AG09319 (cell line): ENCODE data around the gene NOP14.
"Not testable (repeated sequence)": the region's sequence is repeated elsewhere in the genome, so short reads cannot be mapped to it uniquely, and the experiment has no call there.

Experiments used
- DNase-seq: peaks from one replicate; pipeline ENCODE4 v3.0.0-alpha.2; 2010; ENCODE audit warnings: low read depth; ENCODE audit errors: extremely low read depth
- TF ChIP-seq, protein P1 (sequence below): IDR thresholded peaks from 2 replicates; pipeline ENCODE4 v1.5.1; 2011; ENCODE audit warnings: low read depth, mild to moderate bottlenecking, inconsistent platforms, low read length, moderate library complexity

NOP14 gene

DNA sequence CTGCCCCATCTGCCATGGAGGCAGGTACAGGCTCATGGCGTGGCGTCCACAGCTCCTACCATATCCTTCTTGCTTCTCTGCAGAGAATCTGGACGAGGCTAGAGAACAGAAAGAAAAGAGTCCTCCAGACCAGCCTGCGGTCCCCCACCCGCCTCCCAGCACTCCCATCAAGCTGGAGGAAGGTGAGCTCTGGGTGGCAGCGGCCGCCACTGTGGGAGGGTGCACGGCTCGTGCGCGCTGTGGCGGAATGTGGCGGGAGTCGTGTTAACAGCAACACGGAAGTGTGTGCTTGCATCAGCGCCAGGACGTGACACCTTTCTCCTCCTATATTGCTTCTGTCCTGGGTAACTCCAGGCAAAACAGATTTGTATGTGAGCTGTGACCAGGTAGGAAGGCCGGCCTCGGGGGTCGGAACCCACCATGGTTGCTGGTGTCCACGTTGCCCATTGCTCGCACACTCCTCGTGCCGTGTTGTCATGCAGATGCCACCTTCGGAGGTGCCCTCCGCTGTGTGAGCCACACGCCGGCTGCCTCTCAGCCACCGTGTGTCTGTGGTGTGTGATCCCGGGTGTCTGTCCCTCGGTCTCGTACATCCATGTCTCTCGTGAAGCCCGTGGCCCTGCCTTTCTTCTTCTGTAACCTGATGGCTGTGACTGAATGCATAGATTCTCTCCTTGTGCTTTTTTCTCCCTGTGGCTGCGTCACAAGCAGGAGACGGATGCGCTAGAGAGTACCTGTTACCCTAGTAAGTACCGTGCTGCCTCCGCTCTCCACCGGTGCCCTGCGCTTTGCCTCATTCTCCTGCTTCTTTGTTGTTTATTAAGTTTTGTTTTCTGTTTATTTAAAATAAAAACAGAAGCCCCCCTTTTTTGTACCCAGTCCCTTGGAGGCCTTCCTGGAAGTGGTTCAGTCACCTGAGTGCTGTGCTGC is 37.0 kb downstream of the NOP14 start:
- DNase-seq = no peak
- TF ChIP-seq, protein P1, sequence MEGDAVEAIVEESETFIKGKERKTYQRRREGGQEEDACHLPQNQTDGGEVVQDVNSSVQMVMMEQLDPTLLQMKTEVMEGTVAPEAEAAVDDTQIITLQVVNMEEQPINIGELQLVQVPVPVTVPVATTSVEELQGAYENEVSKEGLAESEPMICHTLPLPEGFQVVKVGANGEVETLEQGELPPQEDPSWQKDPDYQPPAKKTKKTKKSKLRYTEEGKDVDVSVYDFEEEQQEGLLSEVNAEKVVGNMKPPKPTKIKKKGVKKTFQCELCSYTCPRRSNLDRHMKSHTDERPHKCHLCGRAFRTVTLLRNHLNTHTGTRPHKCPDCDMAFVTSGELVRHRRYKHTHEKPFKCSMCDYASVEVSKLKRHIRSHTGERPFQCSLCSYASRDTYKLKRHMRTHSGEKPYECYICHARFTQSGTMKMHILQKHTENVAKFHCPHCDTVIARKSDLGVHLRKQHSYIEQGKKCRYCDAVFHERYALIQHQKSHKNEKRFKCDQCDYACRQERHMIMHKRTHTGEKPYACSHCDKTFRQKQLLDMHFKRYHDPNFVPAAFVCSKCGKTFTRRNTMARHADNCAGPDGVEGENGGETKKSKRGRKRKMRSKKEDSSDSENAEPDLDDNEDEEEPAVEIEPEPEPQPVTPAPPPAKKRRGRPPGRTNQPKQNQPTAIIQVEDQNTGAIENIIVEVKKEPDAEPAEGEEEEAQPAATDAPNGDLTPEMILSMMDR = no peak

DNA sequence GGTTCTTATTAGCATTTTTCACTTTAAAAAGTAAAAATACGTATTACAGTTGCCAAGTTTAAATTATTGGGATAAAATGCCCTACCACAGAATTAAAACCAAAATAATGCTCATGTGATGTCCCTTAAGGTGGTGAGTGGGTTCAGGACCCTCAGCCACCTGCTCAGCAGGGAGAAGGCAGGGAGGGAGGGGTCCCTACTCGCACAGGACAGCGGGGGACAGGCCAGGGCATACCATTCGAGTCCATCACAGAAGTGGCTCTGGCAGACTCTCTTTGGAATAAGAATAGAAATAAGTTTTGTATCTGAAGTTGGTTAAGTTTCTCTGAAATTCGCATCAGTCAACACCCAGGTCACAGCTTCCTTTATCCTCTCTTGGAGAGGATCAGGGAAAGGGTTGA is 37.7 kb downstream of the NOP14 start:
- TF ChIP-seq, protein P1 = no peak
- DNase-seq = no peak

DNA sequence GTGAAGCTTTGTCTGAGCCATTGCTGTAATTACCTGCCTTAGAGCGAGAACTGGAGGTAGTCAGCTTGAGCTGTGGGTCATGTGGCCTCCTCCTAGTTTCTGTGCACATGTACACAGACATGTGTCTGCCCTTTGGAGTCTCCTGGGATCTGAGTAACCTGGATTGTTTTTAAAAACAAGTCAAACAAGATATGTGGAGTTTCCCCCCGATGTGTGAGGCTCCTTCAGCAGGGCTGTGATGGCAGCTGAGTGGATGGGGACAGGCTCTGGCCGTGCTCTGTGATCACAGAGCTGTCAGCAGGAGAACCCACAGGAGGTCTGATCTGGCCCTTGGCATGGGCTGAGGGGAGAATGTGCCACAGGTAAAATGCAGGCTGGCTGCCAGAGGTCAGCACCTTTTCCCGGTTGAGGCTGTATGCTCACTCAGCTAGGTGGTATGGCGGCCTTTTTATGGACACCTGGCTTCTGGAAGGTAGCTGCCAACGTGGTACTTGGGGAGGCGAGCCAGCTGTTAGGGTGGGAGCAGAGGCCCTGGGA is 38.4 kb downstream of the NOP14 start:
- no peak for DNase-seq
- TF ChIP-seq, protein P1 = no peak

DNA sequence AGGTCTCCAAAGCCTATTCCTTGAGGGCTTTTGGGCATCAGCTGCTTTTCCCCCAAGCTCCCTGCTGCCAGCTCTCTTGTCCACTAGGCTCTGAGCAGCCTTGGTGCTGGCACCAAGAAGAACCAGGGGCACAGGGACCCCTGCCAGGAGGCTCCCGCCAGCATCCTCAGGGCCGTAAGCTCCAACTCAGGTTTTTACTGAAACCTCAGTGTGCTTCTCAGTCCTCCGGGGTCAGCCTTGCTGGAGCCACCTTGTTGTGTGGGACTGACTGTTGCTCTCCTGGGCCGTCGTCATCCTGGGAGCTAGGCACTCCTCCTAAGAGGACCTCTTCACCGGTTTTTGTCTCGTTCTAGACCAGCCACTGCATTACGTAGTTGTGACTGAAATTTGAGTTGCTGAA is 38.9 kb downstream of the NOP14 start:
- no peak for DNase-seq

DNA sequence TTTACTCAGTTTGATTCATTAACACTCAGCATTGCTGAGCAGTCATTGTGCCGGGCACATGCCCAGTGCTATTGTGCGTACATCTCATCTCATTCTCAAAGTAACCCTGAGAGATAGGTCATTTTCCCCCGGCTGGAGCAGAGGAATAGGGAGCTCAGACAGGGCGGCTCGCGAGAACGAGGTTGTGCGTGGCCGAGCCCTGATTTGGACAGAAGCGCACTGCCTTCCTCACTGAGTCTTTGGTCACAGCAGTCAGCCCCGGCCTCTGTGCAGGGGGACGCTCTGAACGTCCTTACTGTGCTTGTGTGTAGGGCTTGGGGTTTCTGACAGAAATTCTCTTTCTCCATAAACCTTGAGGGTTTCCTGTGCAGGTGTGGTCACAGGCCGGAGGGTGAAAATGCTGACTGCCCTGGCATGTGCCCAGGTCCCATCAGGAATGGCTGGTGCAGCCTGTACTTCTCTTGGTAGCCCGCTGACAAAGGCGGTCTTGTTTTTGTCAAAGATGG is 39.5 kb downstream of the NOP14 start:
- TF ChIP-seq, protein P1 = no peak
- no peak for DNase-seq

More for the DNA sequence above, 38.9 kb downstream of the NOP14 start:
- TF ChIP-seq, protein P1 = no peak

DNA sequence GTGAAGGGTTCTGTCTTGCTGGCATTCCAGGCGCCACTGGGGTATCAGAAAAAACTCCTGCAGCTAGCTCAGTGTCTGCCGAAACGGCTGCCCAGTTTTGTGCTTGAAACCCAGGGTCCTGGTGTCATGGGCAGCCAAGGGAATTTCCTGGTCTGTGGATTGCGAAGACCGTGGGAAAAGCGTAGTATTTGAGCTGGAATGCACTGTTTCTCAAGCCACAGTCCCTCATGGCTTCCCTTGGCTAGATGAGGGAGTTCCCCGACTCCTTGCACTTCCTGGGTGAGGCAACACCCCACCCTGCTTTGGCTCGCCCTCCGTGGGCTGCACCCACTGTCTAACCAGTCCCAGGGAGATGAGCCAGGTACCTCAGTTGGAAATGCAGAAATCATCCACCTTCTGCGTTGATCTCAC is 40.1 kb downstream of the NOP14 start:
- TF ChIP-seq, protein P1 = no peak

DNA sequence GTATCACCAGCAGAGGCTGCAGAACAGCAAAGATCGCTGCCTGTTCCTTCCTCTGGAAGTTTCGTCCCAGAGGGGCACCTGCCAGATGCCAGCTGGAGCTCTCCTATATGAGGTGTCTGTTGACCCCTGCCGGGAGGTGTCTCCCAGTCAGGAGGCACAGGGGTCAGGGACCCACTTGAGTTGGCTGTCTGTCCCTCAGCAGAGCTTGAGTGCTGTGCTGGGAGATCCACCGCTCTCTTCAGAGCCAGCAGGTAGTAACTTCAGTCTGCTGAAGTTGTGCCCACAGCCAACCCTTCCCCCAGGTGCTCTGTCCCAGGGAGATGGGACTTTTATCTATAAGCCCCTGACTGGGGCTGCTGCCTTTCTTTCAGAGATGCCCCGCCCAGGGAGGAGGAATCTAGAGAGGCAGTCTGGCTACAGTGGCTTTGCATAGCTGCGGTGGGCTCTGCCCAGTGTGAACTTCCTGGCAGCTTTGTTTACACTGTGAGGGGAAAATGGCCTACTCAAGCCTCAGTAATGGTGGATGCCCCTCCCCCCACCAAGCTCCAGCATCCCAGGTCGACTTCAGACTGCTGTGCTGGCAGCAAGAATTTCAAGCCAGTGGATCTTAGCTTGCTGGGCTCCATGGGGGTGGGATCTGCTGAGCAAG is 40.6 kb downstream of the NOP14 start:
- not testable (repeated sequence) for DNase-seq

More for the DNA sequence above, 40.1 kb downstream of the NOP14 start:
- DNase-seq = no peak

DNA sequence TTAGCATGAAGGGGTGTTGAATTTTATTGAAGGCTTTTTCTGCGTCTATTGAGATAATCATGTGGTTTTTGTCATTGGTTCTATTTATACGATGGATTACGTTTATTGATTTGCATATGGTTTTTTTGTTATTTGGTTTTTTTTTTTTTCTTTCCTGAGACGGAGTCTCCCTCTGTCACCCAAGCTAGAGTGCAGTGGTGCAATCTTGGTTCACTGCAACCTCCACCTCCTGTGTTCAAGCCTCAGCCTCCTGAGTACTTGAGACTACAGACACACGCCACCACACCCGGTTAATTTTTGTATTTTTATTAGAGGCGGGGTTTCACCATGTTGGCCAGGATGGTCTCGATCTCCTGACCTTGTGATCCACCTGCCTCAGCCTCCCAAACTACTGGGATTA is 44.5 kb downstream of the NOP14 start:
- DNase-seq = not testable (repeated sequence)

DNA sequence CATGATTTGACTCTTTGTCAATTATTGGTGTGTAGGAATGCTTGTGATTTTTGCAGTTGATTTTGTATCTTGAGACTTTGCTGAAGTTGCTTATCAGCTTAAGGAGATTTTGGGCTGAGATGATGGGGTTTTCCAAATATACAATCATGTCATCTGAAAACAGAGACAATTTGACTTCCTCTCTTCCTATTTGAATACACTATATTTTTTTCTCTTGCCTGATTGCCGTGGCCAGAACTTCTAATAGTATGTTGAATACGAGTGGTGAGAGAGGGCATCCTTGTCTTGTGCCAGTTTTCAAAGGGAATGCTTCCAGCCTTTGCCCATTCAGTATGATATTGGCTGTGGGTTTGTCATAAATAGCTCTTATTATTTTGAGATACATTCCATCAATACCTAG is 44.9 kb downstream of the NOP14 start:
- DNase-seq = not testable (repeated sequence)

DNA sequence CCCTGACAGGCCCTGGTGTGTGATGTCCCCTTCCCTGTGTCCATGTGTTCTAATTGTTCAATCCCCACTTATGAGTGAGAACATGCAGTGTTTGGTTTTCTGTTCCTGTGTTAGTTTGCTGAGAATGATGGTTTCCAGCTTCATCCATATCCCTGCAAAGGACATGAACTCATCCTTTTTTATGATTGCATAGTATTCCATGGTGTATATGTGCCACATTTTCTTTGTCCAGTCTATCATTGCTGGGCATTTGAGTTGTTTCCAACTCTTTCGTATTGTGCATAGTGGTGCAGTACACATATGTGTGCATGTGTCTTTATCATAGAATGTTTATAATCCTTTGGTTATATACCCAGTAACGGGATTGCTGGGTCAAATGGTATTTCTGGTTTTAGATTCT is 46.5 kb downstream of the NOP14 start:
- DNase-seq = not testable (repeated sequence)
